Activated CD4-positive, alpha-beta T cell treated with anti-CD3 and anti-CD28 coated beads, Interleukin-2, amount 10 ng/mL, durations not matched to agents 7 days and 5 days (primary cell): Measurements from ENCODE around the gene FRAS1. TPM values are rescaled to one million over a fixed set of nuclear protein-coding genes. Genes with fewer than 3 reads are reported as not detected.
A peak's percentile ranks its signal among the peaks of the same experiment; 100 is the strongest.
"Not testable (repeated sequence)": the region's sequence is repeated elsewhere in the genome, so short reads cannot be mapped to it uniquely, and the experiment has no call there.

ENCODE experiments used
- CTCF ChIA-PET: fragments of 350-600 bp; sonication (Branson Sonifier 250); formaldehyde crosslinking; loops from one replicate; lab custom pipeline; 2021; ENCODE audit warnings: antibody characterized with exemption; lab: Charles Lee
- POLR2A ChIA-PET: fragments of 350-600 bp; sonication (Branson Sonifier 250); formaldehyde crosslinking; loops from one replicate; lab custom pipeline; 2021; ENCODE audit warnings: antibody characterized with exemption; lab: Charles Lee
- DNase-seq: peaks from one replicate; pipeline ENCODE4 v3.0.0-alpha.2; 2020
- H3K27ac Mint-ChIP-seq: one replicate; pipeline ENCODE4 v1.8.0; 2021; ENCODE audit warnings: mild to moderate bottlenecking, moderate library complexity, mixed read lengths
- H3K27me3 Mint-ChIP-seq: one replicate; pipeline ENCODE4 v1.8.0; 2021; ENCODE audit warnings: mixed read lengths
- H3K36me3 Mint-ChIP-seq: one replicate; pipeline ENCODE4 v1.8.0; 2021; ENCODE audit warnings: low read depth, mixed read lengths
- H3K4me1 Mint-ChIP-seq: one replicate; pipeline ENCODE4 v1.8.0; 2021; ENCODE audit warnings: mixed read lengths
- H3K4me3 Mint-ChIP-seq: one replicate; pipeline ENCODE4 v1.8.0; 2021; ENCODE audit warnings: mild to moderate bottlenecking, moderate library complexity, mixed read lengths
- H3K9me3 Mint-ChIP-seq: one replicate; pipeline ENCODE4 v1.8.0; 2021; ENCODE audit warnings: mixed read lengths
- total RNA-seq, 2 experiments: library from RNA; stranded (reverse); gene quantifications; one replicate each; pipeline ENCODE4 v1.2.3, GENCODE V29; 2021

Gene FRAS1, protein sequence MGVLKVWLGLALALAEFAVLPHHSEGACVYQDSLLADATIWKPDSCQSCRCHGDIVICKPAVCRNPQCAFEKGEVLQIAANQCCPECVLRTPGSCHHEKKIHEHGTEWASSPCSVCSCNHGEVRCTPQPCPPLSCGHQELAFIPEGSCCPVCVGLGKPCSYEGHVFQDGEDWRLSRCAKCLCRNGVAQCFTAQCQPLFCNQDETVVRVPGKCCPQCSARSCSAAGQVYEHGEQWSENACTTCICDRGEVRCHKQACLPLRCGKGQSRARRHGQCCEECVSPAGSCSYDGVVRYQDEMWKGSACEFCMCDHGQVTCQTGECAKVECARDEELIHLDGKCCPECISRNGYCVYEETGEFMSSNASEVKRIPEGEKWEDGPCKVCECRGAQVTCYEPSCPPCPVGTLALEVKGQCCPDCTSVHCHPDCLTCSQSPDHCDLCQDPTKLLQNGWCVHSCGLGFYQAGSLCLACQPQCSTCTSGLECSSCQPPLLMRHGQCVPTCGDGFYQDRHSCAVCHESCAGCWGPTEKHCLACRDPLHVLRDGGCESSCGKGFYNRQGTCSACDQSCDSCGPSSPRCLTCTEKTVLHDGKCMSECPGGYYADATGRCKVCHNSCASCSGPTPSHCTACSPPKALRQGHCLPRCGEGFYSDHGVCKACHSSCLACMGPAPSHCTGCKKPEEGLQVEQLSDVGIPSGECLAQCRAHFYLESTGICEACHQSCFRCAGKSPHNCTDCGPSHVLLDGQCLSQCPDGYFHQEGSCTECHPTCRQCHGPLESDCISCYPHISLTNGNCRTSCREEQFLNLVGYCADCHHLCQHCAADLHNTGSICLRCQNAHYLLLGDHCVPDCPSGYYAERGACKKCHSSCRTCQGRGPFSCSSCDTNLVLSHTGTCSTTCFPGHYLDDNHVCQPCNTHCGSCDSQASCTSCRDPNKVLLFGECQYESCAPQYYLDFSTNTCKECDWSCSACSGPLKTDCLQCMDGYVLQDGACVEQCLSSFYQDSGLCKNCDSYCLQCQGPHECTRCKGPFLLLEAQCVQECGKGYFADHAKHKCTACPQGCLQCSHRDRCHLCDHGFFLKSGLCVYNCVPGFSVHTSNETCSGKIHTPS (N-terminal part only)
- total RNA-seq, result not detected

DNA sequence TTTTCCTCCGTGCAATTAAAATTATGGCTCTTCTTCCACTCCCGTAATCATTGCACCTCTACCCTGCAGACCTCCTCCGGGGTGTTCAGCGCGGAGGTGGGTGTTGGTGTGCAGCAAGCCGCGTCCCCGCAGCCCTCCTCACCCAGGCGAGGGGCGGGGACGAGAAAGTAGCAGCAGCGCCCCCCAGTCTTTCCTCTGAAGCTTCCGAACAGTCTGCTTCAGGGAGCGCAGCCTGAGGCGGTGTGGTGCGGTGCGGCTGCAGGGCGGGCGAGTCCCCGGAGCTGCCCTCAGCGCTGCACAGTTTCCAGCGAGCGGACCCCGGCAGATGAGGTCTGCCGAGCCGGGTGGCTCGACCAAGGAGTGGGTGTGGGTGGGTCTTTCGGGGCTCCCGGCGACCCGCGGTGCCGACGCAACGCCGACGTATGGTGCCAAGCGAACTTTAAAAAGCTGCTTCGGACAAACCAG is at the start of gene FRAS1:
Gene FRAS1 (plus strand): TSS at position 189 of the 465 bp plus-strand sequence. CDS start 687 bp downstream, outside the sequence.
- peak within 1 kb of the TSS; percentile 82 for H3K4me3 Mint-ChIP-seq
- H3K9me3 Mint-ChIP-seq, result no peaks in the 10 kb centered on the region
- peaks cover 29% of the 10 kb centered on the region for H3K4me1 Mint-ChIP-seq
- ChIA-PET CTCF (no interaction called here), POLR2A (no interaction called here)
- H3K36me3 Mint-ChIP-seq, result no peaks in the 10 kb centered on the region
- DNase-seq, result peak; percentile 12
- H3K27me3 Mint-ChIP-seq, result peaks cover 70% of the 10 kb centered on the region
- peak within 1 kb of the TSS; percentile 71 for H3K27ac Mint-ChIP-seq

DNA sequence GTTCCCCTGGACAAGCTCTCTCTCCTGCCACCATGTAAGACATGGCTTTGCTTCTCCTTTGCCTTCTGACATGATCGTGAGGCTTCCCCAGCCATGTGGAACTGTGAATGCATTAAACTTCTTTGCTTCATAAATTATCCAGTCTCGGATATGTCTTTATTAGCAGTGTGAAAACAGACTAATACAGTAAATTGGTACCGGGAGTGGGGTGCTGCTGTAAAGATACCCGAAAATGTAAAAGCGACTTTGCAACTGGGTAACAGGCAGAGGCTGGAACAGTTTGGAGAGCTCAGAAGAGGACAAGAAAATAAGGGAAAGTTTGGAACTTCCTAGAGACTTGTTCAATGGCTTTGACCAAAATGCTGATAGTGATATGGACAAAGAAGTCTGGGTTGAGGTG is 46.1 kb upstream of the FRAS1 start:
- POLR2A ChIA-PET, H3K27ac Mint-ChIP-seq, H3K4me3 Mint-ChIP-seq, DNase-seq, H3K36me3 Mint-ChIP-seq, CTCF ChIA-PET, H3K4me1 Mint-ChIP-seq, H3K27me3 Mint-ChIP-seq: not testable (repeated sequence)
- H3K9me3 Mint-ChIP-seq, result peaks cover 10% of the 10 kb centered on the region

DNA sequence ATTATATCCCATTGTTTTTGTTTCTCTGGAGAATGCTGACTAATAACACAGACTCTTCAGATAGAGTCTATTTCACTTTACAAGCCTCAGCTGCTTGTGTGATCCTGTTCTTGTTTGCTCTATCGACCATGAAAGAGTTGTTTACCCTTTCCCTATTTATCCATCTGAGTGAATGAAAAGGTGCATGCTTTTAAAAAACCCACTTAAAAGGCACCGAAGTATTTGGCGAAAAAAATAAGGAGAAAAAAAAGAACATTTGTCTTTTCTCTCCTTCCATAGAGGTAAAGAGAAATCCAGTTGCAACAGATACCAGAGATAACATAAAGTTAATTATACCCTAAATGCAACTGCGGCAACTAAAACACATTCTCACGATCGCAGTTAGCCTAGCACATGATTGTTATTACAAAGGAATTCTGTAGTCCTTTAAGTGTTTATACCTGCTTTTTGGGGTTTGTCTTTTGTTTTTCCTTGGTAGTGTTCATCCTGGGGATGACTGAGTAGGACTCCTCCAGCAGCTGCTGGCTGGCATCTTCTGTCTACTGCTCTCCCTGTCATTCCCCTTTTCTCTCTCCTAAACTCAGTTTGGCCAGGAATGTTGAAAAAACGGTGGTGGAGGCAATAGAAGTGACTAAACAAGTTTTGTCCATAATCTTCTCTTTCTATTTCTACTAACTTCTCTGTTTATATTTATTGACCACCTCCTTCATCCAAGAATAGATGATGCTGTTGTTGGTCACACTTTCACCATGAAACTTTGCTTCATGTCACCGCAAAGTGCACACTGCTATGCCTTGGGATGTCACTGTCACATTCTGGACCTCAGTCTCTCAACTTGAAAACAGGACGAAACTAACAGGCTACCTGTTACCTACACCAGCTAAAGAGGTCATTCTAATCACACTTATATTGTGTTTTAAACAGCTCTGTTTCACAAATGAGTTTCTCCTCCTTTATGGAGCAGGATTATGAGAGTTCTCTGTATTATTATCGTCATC is 41.9 kb upstream of the FRAS1 start:
- H3K36me3 Mint-ChIP-seq, result no peaks in the 10 kb centered on the region
- no peak overlapping the region for H3K27ac Mint-ChIP-seq
- CTCF ChIA-PET, result no interaction called here

DNA sequence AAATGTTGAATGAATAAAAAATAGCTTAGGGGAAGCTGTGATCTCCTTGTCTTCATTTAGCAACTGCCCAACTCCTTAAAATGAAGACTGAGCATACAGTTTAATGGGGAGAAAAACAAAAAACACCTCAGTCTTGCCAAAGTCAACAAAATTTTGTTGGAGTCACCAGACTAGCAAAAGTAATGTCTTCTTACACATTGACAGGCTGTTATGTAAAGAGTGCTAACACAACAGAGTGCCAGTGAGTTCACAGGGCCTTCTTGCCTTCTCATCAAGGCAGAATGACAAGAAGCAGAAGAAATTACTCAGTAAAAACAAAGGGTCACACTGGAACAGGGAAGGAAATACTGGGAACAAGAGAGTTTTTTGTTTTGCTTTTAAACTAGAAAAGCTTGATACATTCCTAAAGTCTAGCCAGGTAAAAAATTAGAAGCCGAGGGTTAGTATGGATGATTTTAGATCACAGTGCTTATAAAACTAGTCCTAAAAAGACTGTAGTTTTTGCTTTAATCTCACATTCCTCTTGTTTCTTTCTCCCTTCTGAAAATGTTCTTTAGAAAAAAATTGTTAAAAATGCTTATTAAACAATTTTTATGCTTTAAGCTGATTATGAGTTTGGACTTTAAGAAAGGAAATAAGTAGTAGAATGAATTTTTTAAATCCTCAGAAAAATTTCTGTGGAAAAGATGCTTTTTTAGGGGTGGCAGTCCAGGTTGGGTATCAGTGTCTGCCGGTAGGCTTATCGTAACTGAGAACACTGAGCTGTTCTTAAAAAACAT is 38.7 kb upstream of the FRAS1 start:
- Mint-ChIP-seq H3K9me3 (no peaks in the 10 kb centered on the region), H3K27me3 (no peaks in the 10 kb centered on the region)
- POLR2A ChIA-PET, result interaction anchor here (0.6 kb wide), 1 partner anchor 86 kb away, joined by 3 read pairs; no protein-coding TSS in a partner anchor

More for the DNA sequence above, 41.9 kb upstream of the FRAS1 start:
- Mint-ChIP-seq H3K9me3 (peaks cover 10% of the 10 kb centered on the region), H3K4me3 (no peak overlapping the region), H3K4me1 (no peaks in the 10 kb centered on the region), H3K27me3 (no peaks in the 10 kb centered on the region)
- no peak for DNase-seq
- POLR2A ChIA-PET, result no interaction called here

DNA sequence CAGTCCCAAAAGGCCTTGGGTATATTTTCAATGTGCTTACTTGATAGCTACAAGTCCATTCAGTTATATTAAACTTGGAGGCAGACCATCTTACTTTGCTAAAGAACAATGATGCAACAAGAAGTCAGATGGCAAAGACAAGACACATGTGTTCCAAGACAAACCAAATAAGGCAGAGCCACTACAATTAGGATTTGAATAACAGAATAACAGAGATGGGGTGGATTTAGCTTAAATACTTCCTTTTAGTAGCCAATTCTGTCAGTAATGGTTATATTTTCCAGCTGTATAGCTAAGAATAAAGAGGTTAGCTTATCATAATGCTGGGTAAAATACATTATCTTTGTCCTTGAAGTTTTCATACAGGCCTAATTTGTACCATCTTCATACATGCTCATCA is 37.7 kb upstream of the FRAS1 start:
- POLR2A ChIA-PET, result no interaction called here
- CTCF ChIA-PET, result interaction anchor here (0.8 kb wide), 1 partner anchor 16 kb away, joined by 3 read pairs; no protein-coding TSS in a partner anchor
- Mint-ChIP-seq H3K4me3 (no peak overlapping the region), H3K27me3 (no peaks in the 10 kb centered on the region), H3K27ac (no peak overlapping the region), H3K4me1 (no peaks in the 10 kb centered on the region), H3K36me3 (no peaks in the 10 kb centered on the region), H3K9me3 (no peaks in the 10 kb centered on the region)
- no peak for DNase-seq

More for the DNA sequence above, 38.7 kb upstream of the FRAS1 start:
- Mint-ChIP-seq H3K36me3 (no peaks in the 10 kb centered on the region), H3K4me1 (no peaks in the 10 kb centered on the region), H3K4me3 (no peak overlapping the region), H3K27ac (no peak overlapping the region)
- CTCF ChIA-PET, result interaction anchor here (0.5 to 0.8 kb wide), 2 partner anchors 15 to 638 kb away, joined by 3 read pairs; no protein-coding TSS in a partner anchor
- DNase-seq, result no peak

DNA sequence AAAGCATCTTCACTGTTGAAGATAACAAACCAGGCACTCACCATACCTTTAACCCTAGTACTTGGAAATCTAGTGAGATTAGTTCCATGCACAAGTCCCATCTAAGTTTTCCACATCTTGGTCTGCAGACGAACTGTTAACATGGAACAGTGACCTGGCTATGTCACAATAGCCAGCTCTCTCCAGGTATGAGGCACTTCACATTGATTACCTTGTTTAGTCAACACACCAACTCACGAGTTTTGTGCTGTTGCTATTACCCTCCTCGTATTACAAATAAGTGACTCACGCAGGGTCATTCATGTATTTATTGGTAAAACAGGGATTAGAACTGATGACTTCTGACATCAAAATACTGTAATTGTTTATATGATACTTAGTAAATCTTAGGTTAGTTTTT is 36.4 kb upstream of the FRAS1 start:
- Mint-ChIP-seq H3K36me3 (no peaks in the 10 kb centered on the region), H3K4me1 (no peaks in the 10 kb centered on the region), H3K4me3 (no peak overlapping the region), H3K27ac (no peak overlapping the region), H3K27me3 (peaks cover 2% of the 10 kb centered on the region), H3K9me3 (no peaks in the 10 kb centered on the region)
- no peak for DNase-seq
- ChIA-PET POLR2A (no interaction called here), CTCF (interaction anchor here (1.0 kb wide), 1 partner anchor 10 kb away, joined by 3 read pairs; no protein-coding TSS in a partner anchor)

DNA sequence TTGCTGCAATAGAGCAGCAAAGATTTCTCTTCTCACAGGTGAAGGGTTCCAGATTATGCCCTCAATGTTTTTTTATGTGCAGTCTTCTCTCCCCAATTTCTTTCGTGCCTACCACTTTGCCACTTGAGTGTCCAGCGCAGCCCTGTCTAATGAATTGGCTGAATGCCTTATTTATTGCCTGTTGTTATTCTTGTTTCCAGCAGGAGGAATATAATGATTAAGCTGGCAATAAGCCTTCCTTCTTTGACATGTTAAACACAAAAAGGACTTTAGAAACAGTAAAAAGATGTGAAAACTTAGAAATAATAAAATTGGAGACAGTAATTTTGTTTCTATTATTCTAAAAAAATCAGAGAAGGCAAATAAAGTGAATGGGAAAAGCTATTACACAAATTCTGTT is 34.6 kb upstream of the FRAS1 start:
- CTCF ChIA-PET, result interaction anchor here (0.6 kb wide), 1 partner anchor 1029 kb away, joined by 4 read pairs; no protein-coding TSS in a partner anchor
- no peak overlapping the region for H3K4me3 Mint-ChIP-seq
- POLR2A ChIA-PET, result no interaction called here
- DNase-seq, result no peak
- H3K9me3 Mint-ChIP-seq, result no peaks in the 10 kb centered on the region
- H3K36me3 Mint-ChIP-seq, result no peaks in the 10 kb centered on the region
- no peak overlapping the region for H3K27ac Mint-ChIP-seq
- no peaks in the 10 kb centered on the region for H3K4me1 Mint-ChIP-seq
- peaks cover 3% of the 10 kb centered on the region for H3K27me3 Mint-ChIP-seq

DNA sequence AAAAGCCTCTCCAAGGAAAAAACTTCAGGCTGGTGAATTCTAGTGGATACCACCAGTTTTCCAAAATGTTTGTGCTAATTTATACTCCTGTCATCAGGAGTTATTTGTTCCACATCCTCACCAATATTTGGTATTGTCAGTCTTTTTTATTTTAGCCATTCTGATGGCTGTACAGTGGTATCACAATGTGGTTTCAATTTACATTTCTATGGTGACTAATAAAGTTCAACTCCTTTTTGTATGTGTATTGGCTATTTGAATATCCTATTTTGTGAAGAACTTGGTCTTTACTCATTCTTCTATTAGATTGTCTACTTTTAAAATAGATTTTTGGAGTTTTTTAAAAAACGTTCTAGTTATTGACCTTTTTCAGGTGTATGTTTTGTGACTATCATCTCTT is 33.0 kb upstream of the FRAS1 start:
- CTCF ChIA-PET, result no interaction called here
- H3K27me3 Mint-ChIP-seq, result peaks cover 3% of the 10 kb centered on the region
- POLR2A ChIA-PET, result interaction anchor here (0.6 kb wide), 2 partner anchors 191 to 572 kb away, joined by 3 to 4 read pairs; no protein-coding TSS in a partner anchor

DNA sequence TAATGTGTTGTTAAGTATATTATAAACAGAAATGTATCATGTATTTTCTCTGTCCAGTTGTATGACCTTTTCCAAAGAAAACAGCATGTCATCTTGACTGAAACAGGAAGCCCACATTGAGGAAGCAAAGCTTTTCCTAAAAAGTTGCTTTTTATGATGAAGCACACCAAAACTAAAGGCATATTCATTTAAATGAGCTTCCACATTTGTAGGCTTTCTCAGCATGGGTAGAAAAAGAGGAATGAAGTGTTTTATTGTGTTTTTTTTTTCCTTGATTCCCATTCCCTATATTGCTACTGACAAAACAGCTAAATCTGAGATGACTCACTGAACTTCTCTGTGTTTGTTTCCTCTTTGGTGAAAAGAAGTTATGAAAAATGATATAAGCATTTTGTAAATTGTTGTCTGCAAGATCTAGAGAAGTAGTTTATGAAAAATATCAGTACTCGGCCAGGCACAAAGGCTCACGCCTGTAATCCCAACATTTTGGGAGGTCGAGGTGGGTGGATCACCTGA is 32.5 kb upstream of the FRAS1 start:
- Mint-ChIP-seq H3K27me3 (peaks cover 7% of the 10 kb centered on the region), H3K4me1 (no peaks in the 10 kb centered on the region), H3K36me3 (no peaks in the 10 kb centered on the region), H3K9me3 (no peaks in the 10 kb centered on the region), H3K4me3 (no peak overlapping the region), H3K27ac (no peak overlapping the region)
- POLR2A ChIA-PET, result interaction anchor here (0.6 kb wide), 2 partner anchors 190 to 573 kb away, joined by 3 to 4 read pairs; no protein-coding TSS in a partner anchor
- no peak for DNase-seq
- CTCF ChIA-PET, result no interaction called here

More for the DNA sequence above, 33.0 kb upstream of the FRAS1 start:
- DNase-seq, result no peak
- H3K4me3 Mint-ChIP-seq, result no peak overlapping the region
- H3K9me3 Mint-ChIP-seq, result no peaks in the 10 kb centered on the region
- H3K4me1 Mint-ChIP-seq, result no peaks in the 10 kb centered on the region
- H3K27ac Mint-ChIP-seq, result no peak overlapping the region
- no peaks in the 10 kb centered on the region for H3K36me3 Mint-ChIP-seq

DNA sequence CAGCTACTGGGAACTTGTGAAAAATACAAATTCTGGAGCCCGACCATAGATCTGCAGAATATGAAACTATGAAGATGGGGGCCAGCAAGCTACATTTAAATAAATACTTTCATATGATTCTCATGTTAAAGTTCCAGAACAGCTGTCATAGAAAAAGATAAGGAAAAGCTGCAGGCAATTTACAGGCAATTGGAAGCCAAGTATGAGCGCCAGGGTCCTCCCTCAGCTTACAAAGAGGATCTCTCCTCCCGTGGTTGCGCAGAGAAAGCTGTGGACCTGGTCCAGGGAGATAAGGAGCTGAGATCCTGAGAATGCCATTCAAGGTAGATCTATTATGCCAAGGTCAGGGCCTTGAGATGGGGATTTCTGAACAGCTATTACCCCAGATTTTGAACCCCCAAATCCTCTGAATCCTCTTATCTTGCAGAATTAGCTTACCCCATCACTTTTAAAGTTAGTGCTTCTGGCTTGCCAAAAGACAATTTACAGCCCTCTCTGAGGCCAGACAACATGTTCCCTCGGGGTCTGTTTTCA is 25.6 kb upstream of the FRAS1 start:
- no peaks in the 10 kb centered on the region for H3K36me3 Mint-ChIP-seq
- H3K4me1 Mint-ChIP-seq, result no peaks in the 10 kb centered on the region
- no peak overlapping the region for H3K4me3 Mint-ChIP-seq
- H3K27ac Mint-ChIP-seq, result no peak overlapping the region
- ChIA-PET CTCF (no interaction called here), POLR2A (no interaction called here)
- peaks cover 9% of the 10 kb centered on the region for H3K27me3 Mint-ChIP-seq
- H3K9me3 Mint-ChIP-seq, result no peaks in the 10 kb centered on the region
- no peak for DNase-seq
